Endothelial cell of umbilical vein (primary cell): Measurements from ENCODE around the gene QRFP. TPM values are rescaled to one million over a fixed set of nuclear protein-coding genes. Genes with fewer than 3 reads are reported as not detected.

ENCODE experiments used
- BruUV-seq: library from RNA; stranded (reverse); fragments of 400-500 nt; replicated peaks from 2 replicates; lab custom pipeline; 2021; lab: Mats Ljungman, UMichigan
- CTCF ChIA-PET: fragments of 300-600, 350-600 bp; sonication (Branson Sonifier 250); formaldehyde crosslinking; loops from one replicate; lab custom pipeline; 2021; ENCODE audit warnings: antibody characterized with exemption, inconsistent platforms; lab: Charles Lee
- POLR2A ChIA-PET: fragments of 300-600, 350-600 bp; sonication (Branson Sonifier 250); formaldehyde crosslinking; loops from one replicate; lab custom pipeline; 2021; ENCODE audit warnings: antibody characterized with exemption, inconsistent platforms; lab: Charles Lee
- DNase-seq: peaks from one replicate; pipeline ENCODE4 v3.0.0-alpha.2; 2011; ENCODE audit warnings: low read depth, low spot score
- FAIRE-seq: peaks from 2 replicates; lab custom pipeline; 2011; peaks lifted over from hg19 to GRCh38; lab: Jason Lieb, UNC
- H2AFZ ChIP-seq: 2 replicates; pipeline ENCODE4 v1.6.0; 2012; ENCODE audit warnings: low read depth, low read length, control low read depth, inconsistent platforms
- H3K27ac ChIP-seq: 2 replicates; pipeline ENCODE4 v1.5.1; 2011; ENCODE audit warnings: low read depth, mild to moderate bottlenecking, control low read depth, low read length, moderate library complexity; ENCODE audit not compliant: insufficient read depth
- H3K27me3 ChIP-seq, 2 experiments: 2 replicates each; pipeline versions ENCODE4 v1.6.0 to v1.6.1; 2011; ENCODE audit warnings: low read length in 2 of 2, mixed read lengths in 1 of 2; ENCODE audit not compliant: control insufficient read depth in 2 of 2, insufficient read depth in 2 of 2
- H3K36me3 ChIP-seq, 2 experiments: 2 replicates in 1 of 2; 3 replicates in 1 of 2; pipeline ENCODE4 v1.5.1; 2011; ENCODE audit warnings: low read length in 2 of 2, mild to moderate bottlenecking in 1 of 2, moderate library complexity in 1 of 2; ENCODE audit not compliant: control insufficient read depth in 2 of 2, insufficient read depth in 2 of 2; ENCODE audit errors: extremely low read depth in 1 of 2
- H3K4me1 ChIP-seq: 3 replicates; pipeline ENCODE4 v1.5.1; 2011; ENCODE audit warnings: mild to moderate bottlenecking, low read length; ENCODE audit not compliant: control insufficient read depth, insufficient read depth; ENCODE audit errors: extremely low read depth
- H3K4me2 ChIP-seq: 2 replicates; pipeline ENCODE4 v1.6.1; 2011; ENCODE audit warnings: low read length, control low read depth, mixed read lengths; ENCODE audit not compliant: insufficient read depth
- H3K4me3 ChIP-seq, 3 experiments: fragments of 200-600 bp in 1 of 3; sonication (generic), shearing (Covaris generic) in 1 of 3; replicated peaks in 1 of 3; 2 replicates each; pipeline ENCODE4 v1.5.1; 2011 to 2016; ENCODE audit warnings: control low read depth in 3 of 3, low read length in 3 of 3, mild to moderate bottlenecking in 2 of 3, inconsistent platforms in 1 of 3, low read depth in 1 of 3, moderate library complexity in 1 of 3; ENCODE audit not compliant: insufficient read depth in 1 of 3
- H3K79me2 ChIP-seq: 2 replicates; pipeline ENCODE4 v1.6.0; 2012; ENCODE audit warnings: low read length, inconsistent platforms; ENCODE audit not compliant: control insufficient read depth, insufficient read depth
- H3K9ac ChIP-seq: replicated peaks from 2 replicates; pipeline ENCODE3; 2011; ENCODE audit warnings: low read length, control low read depth; ENCODE audit not compliant: insufficient read depth; ENCODE audit errors: extremely low read depth
- H3K9me1 ChIP-seq: replicated peaks from 3 replicates; pipeline ENCODE4 v1.6.0; 2011; ENCODE audit warnings: mild to moderate bottlenecking, low read length; ENCODE audit not compliant: control insufficient read depth, insufficient read depth; ENCODE audit errors: extremely low read depth
- H3K9me3 ChIP-seq: replicated peaks from 2 replicates; pipeline ENCODE4 v1.5.1; 2012; ENCODE audit warnings: low read length, inconsistent platforms; ENCODE audit not compliant: control insufficient read depth, insufficient read depth
- H4K20me1 ChIP-seq: replicated peaks from 2 replicates; pipeline ENCODE3; 2011; ENCODE audit warnings: mild to moderate bottlenecking, low read length; ENCODE audit not compliant: control insufficient read depth, insufficient read depth; ENCODE audit errors: extremely low read depth
- CTCF ChIP-seq, 2 donors: IDR thresholded peaks; 1 replicate in 1 of 2; 2 replicates in 1 of 2; pipeline ENCODE4 v1.5.1; 2011; ENCODE audit warnings: low read length in 2 of 2, mild to moderate bottlenecking in 2 of 2, moderate library complexity in 2 of 2, control low read depth in 1 of 2, inconsistent platforms in 1 of 2, low read depth in 1 of 2; ENCODE audit not compliant: insufficient read depth in 1 of 2; ENCODE audit errors: extremely low read depth in 1 of 2
- EZH2 ChIP-seq: IDR thresholded peaks from 2 replicates; pipeline ENCODE4 v1.6.1; 2012; ENCODE audit warnings: borderline replicate concordance, low read depth, mild to moderate bottlenecking, moderate library complexity, low read length, inconsistent platforms; ENCODE audit not compliant: severe bottlenecking
- GATA2 ChIP-seq: IDR thresholded peaks from 2 replicates; pipeline ENCODE4 v1.7.0; 2011; ENCODE audit warnings: low read depth, mild to moderate bottlenecking, moderate library complexity, mixed read lengths, low read length; ENCODE audit not compliant: insufficient read length, insufficient read depth
- JUN ChIP-seq: IDR thresholded peaks from 2 replicates; pipeline ENCODE4 v1.6.1; 2011; ENCODE audit warnings: borderline replicate concordance, low read depth; ENCODE audit not compliant: insufficient read length, insufficient read depth
- MYC ChIP-seq: IDR thresholded peaks from one replicate; pipeline ENCODE4 v1.6.1; 2011; ENCODE audit warnings: mild to moderate bottlenecking, low read depth, low read length
- POLR2A ChIP-seq: IDR thresholded peaks from 2 replicates; pipeline ENCODE4 v1.6.1; 2012; ENCODE audit warnings: low read depth, mild to moderate bottlenecking, control low read depth, low read length
- dilution Hi-C: fragments of 300-500 bp; cut with MboI; formaldehyde crosslinking; loops from one replicate; pipeline ENCODE4 v1.15.0; 2019; ENCODE audit warnings: low sequenced_read_pairs; ENCODE audit not compliant: extremely low pct_ligation_motif_present
- intact Hi-C: fragments of 100-400 bp; cut with micrococcal nuclease; formaldehyde crosslinking; loops from one replicate; pipeline ENCODE4 v1.10.0; 2022
- polyA plus RNA-seq, 4 experiments: library from polyadenylated mRNA; depleted of rRNA in 3 of 4; stranded (reverse) in 3 of 4; unstranded in 1 of 4; fragments of >200 nt; gene quantifications; 2 replicates each; pipeline versions ENCODE4 v1.2.1 to v1.2.3, GENCODE V29; 2011 to 2012; ENCODE audit warnings: missing spikeins in 1 of 4
- total RNA-seq: library from RNA; stranded (reverse); gene quantifications from 2 replicates; pipeline ENCODE4 v1.2.3, GENCODE V29; 2021

Gene QRFP
- total and polyA plus RNA-seq, 2 donors (not counting 3 experiments of a cell fraction or from before 2014, with no cell fraction given): not detected

- FAIRE-seq: peak; percentile 71
- Histone ChIP-seq H2AFZ (no peak overlapping the region), H3K9ac (peak overlapping the region; percentile 73), H3K79me2 (peaks cover 71% of the 10 kb centered on the region), H3K9me1 (no peaks in the 10 kb centered on the region), H3K4me3 (peak overlapping the region in 2 of 3 experiments; percentile 2 to 56), H3K27ac (peak overlapping the region; percentile 95), H3K4me1 (peaks cover 62% of the 10 kb centered on the region), H3K36me3 (no peaks in the 10 kb centered on the region), H3K27me3 (no peaks in the 10 kb centered on the region), H3K9me3 (no peaks in the 10 kb centered on the region), H3K4me2 (peak overlapping the region; percentile 81), H4K20me1 (no peaks in the 10 kb centered on the region)
- ChIA-PET CTCF (interaction anchor here (0.8 to 2.4 kb wide), 16 partner anchors 10 to 201 kb away, joined by 3 to 16 read pairs (median 5); partner anchors contain the start of gene ABL1), POLR2A (interaction anchor here (0.6 to 2.0 kb wide), 5 partner anchors 9 to 90 kb away, joined by 3 to 7 read pairs (median 5); partner anchors contain the start of gene ABL1)
- DNase-seq: peak; percentile 73
- TSS peak; percentile 20 for BruUV-seq
- TF ChIP-seq JUN (no peak), EZH2 (no peak), GATA2 (peak; percentile 31), POLR2A (no peak), MYC (no peak)
- dilution Hi-C loops (no loop called here), intact Hi-C loops (loop anchor here (1.0 to 5.0 kb wide), 3 partner anchors 12 to 394 kb away; no protein-coding TSS in a partner anchor)
Measured at GRCh38 chr9:130845901-130846481, 50.6 kb downstream of the QRFP start.

- no peak for DNase-seq
- Histone ChIP-seq H3K79me2 (peaks cover 71% of the 10 kb centered on the region), H3K4me3 (peak overlapping the region in 1 of 3 experiments; percentile 56), H4K20me1 (no peaks in the 10 kb centered on the region), H3K9me1 (no peaks in the 10 kb centered on the region), H3K27me3 (no peaks in the 10 kb centered on the region), H3K27ac (peak overlapping the region; percentile 95), H3K4me2 (peak overlapping the region; percentile 81), H3K9ac (peak overlapping the region; percentile 73), H3K36me3 (no peaks in the 10 kb centered on the region), H3K9me3 (no peaks in the 10 kb centered on the region), H2AFZ (no peak overlapping the region), H3K4me1 (peaks cover 62% of the 10 kb centered on the region)
- ChIA-PET POLR2A (interaction anchor here (1.4 to 2.0 kb wide), 2 partner anchors 9 to 11 kb away, joined by 3 to 6 read pairs; partner anchors contain the start of gene ABL1), CTCF (interaction anchor here (0.9 to 2.4 kb wide), 10 partner anchors 9 to 144 kb away, joined by 3 to 16 read pairs (median 4); partner anchors contain the start of gene ABL1)
- intact Hi-C loops (loop anchor here (5.0 kb wide), 2 partner anchors 78 to 393 kb away; no protein-coding TSS in a partner anchor), dilution Hi-C loops (no loop called here)
- BruUV-seq: no TSS peak
- FAIRE-seq: no peak
- no peak for TF ChIP-seq POLR2A
- no peak for TF ChIP-seq JUN
- TF ChIP-seq CTCF (IDR thresholded peaks at IDR 0.05; ENCODE audit: extremely low read depth in 1 of 2, insufficient read depth in 1 of 2, low read depth in 1 of 2, low read length in 2 of 2): no peak
Measured at GRCh38 chr9:130845254-130845653, 51.4 kb downstream of the QRFP start.
